HL-60 (cell line): ENCODE data around the gene CELSR2.

ENCODE experiments used
- DNase-seq, 2 experiments: peaks; one replicate each; pipeline ENCODE4 v3.0.0-alpha.2; 2010 to 2020; ENCODE audit warnings: low read depth in 1 of 2, low spot score in 1 of 2
- H3K27ac ChIP-seq: fragments of 250-450 bp; sonication (Bioruptor Pico); replicated peaks from 2 replicates; pipeline ENCODE4 v1.5.1; 2020; ENCODE audit warnings: mild to moderate bottlenecking, moderate library complexity
- H3K27me3 ChIP-seq: fragments of 250-450 bp; sonication (Bioruptor Pico); 2 replicates; pipeline ENCODE4 v1.5.1; 2021; ENCODE audit warnings: mild to moderate bottlenecking, moderate library complexity; ENCODE audit not compliant: insufficient read depth, poor library complexity, severe bottlenecking
- H3K4me3 ChIP-seq: replicated peaks from 2 replicates; pipeline ENCODE4 v1.5.1; 2011; ENCODE audit warnings: mild to moderate bottlenecking, control low read depth, low read length; ENCODE audit not compliant: insufficient read depth
- GABPA ChIP-seq: IDR thresholded peaks from 2 replicates; pipeline ENCODE4 v1.6.1; 2012; ENCODE audit warnings: low read depth
- POLR2AphosphoS5 ChIP-seq: IDR thresholded peaks from 2 replicates; pipeline ENCODE4 v1.6.1; 2012; ENCODE audit warnings: low read depth
- SPI1 ChIP-seq: IDR thresholded peaks from 2 replicates; pipeline ENCODE4 v1.6.1; 2012; ENCODE audit warnings: low read depth, mild to moderate bottlenecking, borderline replicate concordance
- TF ChIP-seq, protein P1 (sequence below): IDR thresholded peaks from 2 replicates; pipeline ENCODE4 v1.6.1; 2012; ENCODE audit warnings: low read depth; ENCODE audit not compliant: insufficient replicate concordance
- TF ChIP-seq, protein P2 (sequence below): IDR thresholded peaks from one replicate; pipeline ENCODE4 v1.5.1; 2011; ENCODE audit warnings: low read length, control low read depth, inconsistent platforms; ENCODE audit not compliant: insufficient read depth

CELSR2 gene

DNA sequence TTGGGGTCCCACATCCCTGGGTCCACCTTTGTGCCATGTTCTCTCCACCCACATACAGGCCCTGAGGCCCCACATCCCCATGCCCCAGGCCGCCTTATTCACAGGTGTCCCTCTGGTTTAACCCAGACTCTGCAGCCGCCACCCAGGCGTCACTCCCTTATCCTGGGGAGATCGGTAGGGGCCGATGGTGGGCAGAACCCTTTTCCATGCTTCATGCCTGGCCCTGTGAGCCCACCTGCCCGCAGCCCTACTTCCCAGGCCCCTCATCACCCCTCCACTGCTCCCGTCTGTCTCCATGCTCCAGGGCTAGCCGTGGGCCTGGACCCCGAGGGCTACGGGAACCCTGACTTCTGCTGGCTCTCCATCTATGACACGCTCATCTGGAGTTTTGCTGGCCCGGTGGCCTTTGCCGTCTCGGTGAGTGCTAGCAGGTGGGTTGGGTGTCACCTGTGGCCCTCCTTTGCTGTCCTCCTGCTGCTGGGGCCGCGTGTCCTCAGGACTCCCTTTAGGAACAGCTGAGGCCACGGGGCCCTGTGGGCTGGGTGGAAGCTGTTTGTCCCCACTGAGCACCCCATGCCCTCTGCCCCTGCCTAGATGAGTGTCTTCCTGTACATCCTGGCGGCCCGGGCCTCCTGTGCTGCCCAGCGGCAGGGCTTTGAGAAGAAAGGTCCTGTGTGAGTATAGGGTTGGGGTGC is 21.4 kb downstream of the CELSR2 start:
- DNase-seq: no peak
- no peak overlapping the region for H3K4me3 ChIP-seq
- no peak overlapping the region for H3K27ac ChIP-seq
- TF ChIP-seq POLR2AphosphoS5 (no peak), GABPA (no peak), SPI1 (no peak)
- TF ChIP-seq, protein P1, sequence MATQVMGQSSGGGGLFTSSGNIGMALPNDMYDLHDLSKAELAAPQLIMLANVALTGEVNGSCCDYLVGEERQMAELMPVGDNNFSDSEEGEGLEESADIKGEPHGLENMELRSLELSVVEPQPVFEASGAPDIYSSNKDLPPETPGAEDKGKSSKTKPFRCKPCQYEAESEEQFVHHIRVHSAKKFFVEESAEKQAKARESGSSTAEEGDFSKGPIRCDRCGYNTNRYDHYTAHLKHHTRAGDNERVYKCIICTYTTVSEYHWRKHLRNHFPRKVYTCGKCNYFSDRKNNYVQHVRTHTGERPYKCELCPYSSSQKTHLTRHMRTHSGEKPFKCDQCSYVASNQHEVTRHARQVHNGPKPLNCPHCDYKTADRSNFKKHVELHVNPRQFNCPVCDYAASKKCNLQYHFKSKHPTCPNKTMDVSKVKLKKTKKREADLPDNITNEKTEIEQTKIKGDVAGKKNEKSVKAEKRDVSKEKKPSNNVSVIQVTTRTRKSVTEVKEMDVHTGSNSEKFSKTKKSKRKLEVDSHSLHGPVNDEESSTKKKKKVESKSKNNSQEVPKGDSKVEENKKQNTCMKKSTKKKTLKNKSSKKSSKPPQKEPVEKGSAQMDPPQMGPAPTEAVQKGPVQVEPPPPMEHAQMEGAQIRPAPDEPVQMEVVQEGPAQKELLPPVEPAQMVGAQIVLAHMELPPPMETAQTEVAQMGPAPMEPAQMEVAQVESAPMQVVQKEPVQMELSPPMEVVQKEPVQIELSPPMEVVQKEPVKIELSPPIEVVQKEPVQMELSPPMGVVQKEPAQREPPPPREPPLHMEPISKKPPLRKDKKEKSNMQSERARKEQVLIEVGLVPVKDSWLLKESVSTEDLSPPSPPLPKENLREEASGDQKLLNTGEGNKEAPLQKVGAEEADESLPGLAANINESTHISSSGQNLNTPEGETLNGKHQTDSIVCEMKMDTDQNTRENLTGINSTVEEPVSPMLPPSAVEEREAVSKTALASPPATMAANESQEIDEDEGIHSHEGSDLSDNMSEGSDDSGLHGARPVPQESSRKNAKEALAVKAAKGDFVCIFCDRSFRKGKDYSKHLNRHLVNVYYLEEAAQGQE: no peak
- TF ChIP-seq, protein P2, sequence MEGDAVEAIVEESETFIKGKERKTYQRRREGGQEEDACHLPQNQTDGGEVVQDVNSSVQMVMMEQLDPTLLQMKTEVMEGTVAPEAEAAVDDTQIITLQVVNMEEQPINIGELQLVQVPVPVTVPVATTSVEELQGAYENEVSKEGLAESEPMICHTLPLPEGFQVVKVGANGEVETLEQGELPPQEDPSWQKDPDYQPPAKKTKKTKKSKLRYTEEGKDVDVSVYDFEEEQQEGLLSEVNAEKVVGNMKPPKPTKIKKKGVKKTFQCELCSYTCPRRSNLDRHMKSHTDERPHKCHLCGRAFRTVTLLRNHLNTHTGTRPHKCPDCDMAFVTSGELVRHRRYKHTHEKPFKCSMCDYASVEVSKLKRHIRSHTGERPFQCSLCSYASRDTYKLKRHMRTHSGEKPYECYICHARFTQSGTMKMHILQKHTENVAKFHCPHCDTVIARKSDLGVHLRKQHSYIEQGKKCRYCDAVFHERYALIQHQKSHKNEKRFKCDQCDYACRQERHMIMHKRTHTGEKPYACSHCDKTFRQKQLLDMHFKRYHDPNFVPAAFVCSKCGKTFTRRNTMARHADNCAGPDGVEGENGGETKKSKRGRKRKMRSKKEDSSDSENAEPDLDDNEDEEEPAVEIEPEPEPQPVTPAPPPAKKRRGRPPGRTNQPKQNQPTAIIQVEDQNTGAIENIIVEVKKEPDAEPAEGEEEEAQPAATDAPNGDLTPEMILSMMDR: no peak
- H3K27me3 ChIP-seq: no peaks in the 10 kb centered on the region

DNA sequence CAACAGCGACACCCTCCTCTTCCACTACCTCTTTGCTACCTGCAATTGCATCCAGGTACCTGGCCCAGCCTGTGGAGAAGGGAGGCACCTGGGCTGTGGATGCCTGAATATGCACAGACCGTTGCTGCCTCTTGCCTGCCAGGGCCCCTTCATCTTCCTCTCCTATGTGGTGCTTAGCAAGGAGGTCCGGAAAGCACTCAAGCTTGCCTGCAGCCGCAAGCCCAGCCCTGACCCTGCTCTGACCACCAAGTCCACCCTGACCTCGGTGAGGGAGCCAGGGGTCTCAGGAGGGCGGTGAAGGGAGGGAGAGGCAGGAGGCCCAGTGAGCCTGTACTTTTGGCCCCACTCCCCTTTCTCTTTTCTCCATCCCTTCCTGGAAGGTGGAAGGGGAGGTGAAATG is 22.1 kb downstream of the CELSR2 start:
- DNase-seq: no peak
- H3K27ac ChIP-seq: no peak overlapping the region
- H3K27me3 ChIP-seq: no peaks in the 10 kb centered on the region
- TF ChIP-seq POLR2AphosphoS5 (no peak), SPI1 (no peak), GABPA (no peak)
- TF ChIP-seq, protein P1: no peak
- TF ChIP-seq, protein P2: no peak
- H3K4me3 ChIP-seq: no peak overlapping the region

- DNase-seq: no peak
- no peaks in the 10 kb centered on the region for H3K27me3 ChIP-seq
- H3K27ac ChIP-seq: no peak overlapping the region
- H3K4me3 ChIP-seq: no peak overlapping the region
- TF ChIP-seq, protein P2: no peak
- TF ChIP-seq POLR2AphosphoS5: no peak
- no peak for TF ChIP-seq GABPA
- no peak for TF ChIP-seq SPI1
- TF ChIP-seq, protein P1: no peak
These were observed 22.9 kb downstream of the CELSR2 start for GRCh38 chr1:109272021-109272799.
